HG03175 (cell line): Measurements from ENCODE around the gene NTMT1.
A peak's percentile ranks its signal among the peaks of the same experiment; 100 is the strongest.
"Not testable (repeated sequence)": the region's sequence is repeated elsewhere in the genome, so short reads cannot be mapped to it uniquely, and the experiment has no call there.

Experiments used
- ATAC-seq: cut with Tn5 transposase; IDR thresholded peaks from one replicate; pipeline ENCODE4 v1.9.1; 2021; ENCODE audit warnings: mild to moderate bottlenecking, moderate library complexity; ENCODE audit not compliant: unreplicated experiment

Gene NTMT1

GRCh38 chr9:129626079-129626624, at the start of gene NTMT1:
NTMT1 (plus strand) TSS chr9:129626163; CDS start chr9:129632704, 6,541 bp downstream.
- ATAC-seq, result peak; percentile 77

- no peak for ATAC-seq
These were observed 49.1 kb upstream of the NTMT1 start for GRCh38 chr9:129576546-129577543.

- no peak for ATAC-seq
These were observed 46.7 kb upstream of the NTMT1 start for GRCh38 chr9:129579294-129579693.

GRCh38 chr9:129580211-129580915, 45.6 kb upstream of the NTMT1 start:
- peak; percentile 69 for ATAC-seq

- no peak for ATAC-seq
These were observed 44.3 kb upstream of the NTMT1 start for GRCh38 chr9:129581505-129582189.

GRCh38 chr9:129582855-129583254, 43.1 kb upstream of the NTMT1 start:
- ATAC-seq, result no peak

- no peak for ATAC-seq
These were observed 42.5 kb upstream of the NTMT1 start for GRCh38 chr9:129583308-129584038.

- ATAC-seq, result no peak
These were observed 41.8 kb upstream of the NTMT1 start for GRCh38 chr9:129584136-129584535.

- ATAC-seq, result no peak
These were observed 40.6 kb upstream of the NTMT1 start for GRCh38 chr9:129585352-129585751.

GRCh38 chr9:129586245-129586644, 39.7 kb upstream of the NTMT1 start:
- no peak for ATAC-seq

- no peak for ATAC-seq
These were observed 39.3 kb upstream of the NTMT1 start for GRCh38 chr9:129586685-129587084.

- ATAC-seq, result no peak
These were observed 38.3 kb upstream of the NTMT1 start for GRCh38 chr9:129587487-129588262.

- ATAC-seq, result no peak
These were observed 35.5 kb upstream of the NTMT1 start for GRCh38 chr9:129590466-129590865.

GRCh38 chr9:129591916-129592315, 34.0 kb upstream of the NTMT1 start:
- no peak for ATAC-seq

GRCh38 chr9:129592790-129593189, 33.2 kb upstream of the NTMT1 start:
- not testable (repeated sequence) for ATAC-seq

- ATAC-seq, result no peak
These were observed 31.3 kb upstream of the NTMT1 start for GRCh38 chr9:129594632-129595031.

GRCh38 chr9:129595311-129595741, 30.6 kb upstream of the NTMT1 start:
- no peak for ATAC-seq

- ATAC-seq, result no peak
These were observed 29.9 kb upstream of the NTMT1 start for GRCh38 chr9:129595903-129596540.
